NCI-H345 treated with DMSO at 0.1 percent for 48 hours (cell line): ENCODE results near the gene PLEKHG3.
A peak's percentile ranks its signal among the peaks of the same experiment; 100 is the strongest.

Source experiments
- DNase-seq: peaks from one replicate; lab custom pipeline; 2025; ENCODE audit not compliant: unreplicated experiment; lab: John Stamatoyannopoulos, UW

The PLEKHG3 gene

GRCh38 chr14:64763085-64763782, 59.0 kb downstream of the PLEKHG3 start:
- DNase-seq, result no peak

- no peak for DNase-seq
Observed at GRCh38 chr14:64763801-64764621, 59.8 kb downstream of the PLEKHG3 start.

- DNase-seq, result peak; percentile 59
Observed at GRCh38 chr14:64764641-64765520, 60.7 kb downstream of the PLEKHG3 start.

GRCh38 chr14:64765740-64766302, 61.6 kb downstream of the PLEKHG3 start:
- DNase-seq, result no peak

- DNase-seq, result no peak
Observed at GRCh38 chr14:64766430-64767151, 62.4 kb downstream of the PLEKHG3 start.

- DNase-seq, result no peak
Observed at GRCh38 chr14:64767215-64767964, 63.2 kb downstream of the PLEKHG3 start.

GRCh38 chr14:64768401-64769095, 64.3 kb downstream of the PLEKHG3 start:
- no peak for DNase-seq

- DNase-seq, result no peak
Observed at GRCh38 chr14:64769096-64770020, 65.1 kb downstream of the PLEKHG3 start.

- DNase-seq, result no peak
Observed at GRCh38 chr14:64770751-64771150, 66.5 kb downstream of the PLEKHG3 start.

GRCh38 chr14:64771161-64771560, 66.9 kb downstream of the PLEKHG3 start:
- no peak for DNase-seq

GRCh38 chr14:64772397-64772950, 68.2 kb downstream of the PLEKHG3 start:
- no peak for DNase-seq

- no peak for DNase-seq
Observed at GRCh38 chr14:64773046-64773445, 68.8 kb downstream of the PLEKHG3 start.

- DNase-seq, result no peak
Observed at GRCh38 chr14:64773577-64773976, 69.4 kb downstream of the PLEKHG3 start.

- DNase-seq, result no peak
Observed at GRCh38 chr14:64774272-64774671, 70.0 kb downstream of the PLEKHG3 start.

GRCh38 chr14:64775081-64775777, 71.0 kb downstream of the PLEKHG3 start:
- no peak for DNase-seq

- DNase-seq, result no peak
Observed at GRCh38 chr14:64777461-64777860, 73.2 kb downstream of the PLEKHG3 start.

GRCh38 chr14:64778104-64778754, 74.0 kb downstream of the PLEKHG3 start:
- no peak for DNase-seq
